GM13976 (cell line): ENCODE data around the gene TSPAN15.
"Not testable (repeated sequence)": the region's sequence is repeated elsewhere in the genome, so short reads cannot be mapped to it uniquely, and the experiment has no call there.

Experiments used
- DNase-seq: peaks from one replicate; pipeline ENCODE4 v3.0.0; 2012; ENCODE audit warnings: low spot score
- in situ Hi-C: fragments of 300-500 bp; cut with MboI; formaldehyde crosslinking; loops from one replicate; pipeline ENCODE4 v1.12.0; 2022; ENCODE audit warnings: low sequenced_read_pairs, mixed read lengths, inconsistent platforms; ENCODE audit not compliant: unreplicated experiment
- TF ChIP-seq, protein P1 (sequence below): IDR thresholded peaks from 2 replicates; pipeline ENCODE4 v1.5.1; 2012; ENCODE audit warnings: borderline replicate concordance, mild to moderate bottlenecking; ENCODE audit not compliant: insufficient read depth; ENCODE audit errors: extremely low read depth, missing control alignments, control extremely low read depth

The TSPAN15 gene

DNA sequence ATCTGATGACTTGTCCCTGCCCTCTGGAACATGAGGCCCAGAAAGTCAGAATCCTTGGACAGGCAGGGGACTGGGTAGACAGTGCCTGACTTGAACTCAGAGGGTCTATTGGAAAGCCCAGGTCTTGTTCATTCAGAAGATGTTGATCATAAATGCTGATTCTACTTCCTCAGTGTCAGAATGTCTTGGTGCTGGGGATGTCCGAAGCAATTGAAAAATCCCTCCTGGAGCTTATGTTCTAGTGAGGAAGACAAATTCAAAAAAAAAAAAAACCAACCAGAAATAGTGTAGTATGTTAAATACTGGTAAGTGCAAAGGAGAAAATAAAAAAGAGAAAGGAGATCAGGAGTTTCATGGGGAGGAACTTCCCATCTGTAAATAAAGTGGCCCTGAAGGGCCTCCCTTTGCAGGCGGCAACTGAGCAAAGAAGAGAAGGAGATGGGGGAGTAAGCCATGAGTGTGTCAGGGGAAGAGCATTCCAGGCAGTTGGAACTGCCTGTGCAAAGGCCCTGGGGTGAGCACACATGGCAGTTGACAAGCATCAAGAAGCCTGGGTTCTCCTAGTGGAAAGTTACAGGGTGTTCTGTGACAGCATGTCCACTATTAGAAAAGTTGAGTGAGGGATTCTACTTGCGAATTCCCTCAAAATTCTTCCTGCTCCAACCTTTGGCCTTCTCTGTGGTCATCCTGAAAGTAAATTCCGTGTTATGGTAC lies 30.7 kb downstream of the TSPAN15 start:
- in situ Hi-C loops, result no loop called here
- DNase-seq, result no peak
- TF ChIP-seq, protein P1, sequence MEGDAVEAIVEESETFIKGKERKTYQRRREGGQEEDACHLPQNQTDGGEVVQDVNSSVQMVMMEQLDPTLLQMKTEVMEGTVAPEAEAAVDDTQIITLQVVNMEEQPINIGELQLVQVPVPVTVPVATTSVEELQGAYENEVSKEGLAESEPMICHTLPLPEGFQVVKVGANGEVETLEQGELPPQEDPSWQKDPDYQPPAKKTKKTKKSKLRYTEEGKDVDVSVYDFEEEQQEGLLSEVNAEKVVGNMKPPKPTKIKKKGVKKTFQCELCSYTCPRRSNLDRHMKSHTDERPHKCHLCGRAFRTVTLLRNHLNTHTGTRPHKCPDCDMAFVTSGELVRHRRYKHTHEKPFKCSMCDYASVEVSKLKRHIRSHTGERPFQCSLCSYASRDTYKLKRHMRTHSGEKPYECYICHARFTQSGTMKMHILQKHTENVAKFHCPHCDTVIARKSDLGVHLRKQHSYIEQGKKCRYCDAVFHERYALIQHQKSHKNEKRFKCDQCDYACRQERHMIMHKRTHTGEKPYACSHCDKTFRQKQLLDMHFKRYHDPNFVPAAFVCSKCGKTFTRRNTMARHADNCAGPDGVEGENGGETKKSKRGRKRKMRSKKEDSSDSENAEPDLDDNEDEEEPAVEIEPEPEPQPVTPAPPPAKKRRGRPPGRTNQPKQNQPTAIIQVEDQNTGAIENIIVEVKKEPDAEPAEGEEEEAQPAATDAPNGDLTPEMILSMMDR, result no peak

- TF ChIP-seq, protein P1, result no peak
- in situ Hi-C loops, result no loop called here
Measured at GRCh38 chr10:69483963-69484362, 32.7 kb downstream of the TSPAN15 start.

GRCh38 chr10:69484736-69485135 lies 33.5 kb downstream of the TSPAN15 start:
- in situ Hi-C loops, result no loop called here
- no peak for DNase-seq

More at GRCh38 chr10:69483963-69484362, 32.7 kb downstream of the TSPAN15 start:
- no peak for DNase-seq

DNA sequence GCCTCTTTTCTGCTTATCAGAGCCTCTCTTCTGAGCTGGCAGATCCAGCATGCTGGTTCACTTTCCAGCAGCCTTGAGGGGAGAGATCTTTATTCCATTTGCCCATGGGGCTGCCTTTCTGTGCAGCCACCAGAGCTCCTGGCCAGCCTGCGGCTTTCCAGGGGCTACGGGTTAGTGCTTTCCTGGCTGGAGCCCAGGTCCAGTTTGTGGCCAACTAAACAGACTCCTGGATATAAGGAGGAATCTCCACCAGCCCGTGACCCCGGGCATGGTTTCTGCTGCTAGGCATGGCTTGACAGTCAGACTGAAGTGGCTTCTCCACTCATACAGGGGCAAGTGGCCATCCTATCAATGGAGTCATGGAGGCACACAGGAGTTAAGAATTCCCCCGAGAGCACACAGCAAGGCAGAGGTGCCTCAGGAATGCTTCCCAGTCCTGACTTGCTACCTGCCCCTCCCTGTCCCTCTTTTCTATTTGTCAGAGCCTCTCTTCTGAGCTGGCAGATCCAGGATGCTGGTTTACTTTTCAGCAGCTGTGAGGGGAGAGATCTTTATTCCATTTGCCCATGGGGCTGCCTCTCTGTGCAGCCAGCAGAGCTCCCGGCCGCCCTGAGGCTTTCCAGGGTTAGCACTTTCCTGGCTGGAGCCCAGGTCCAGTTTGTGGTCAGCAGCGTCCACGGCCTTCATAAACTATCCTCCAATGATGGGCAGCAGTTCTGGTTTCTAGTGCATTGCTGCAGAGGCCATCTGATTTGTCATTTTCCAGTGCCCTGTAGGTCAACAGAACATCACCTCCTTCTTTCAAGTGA lies 35.9 kb downstream of the TSPAN15 start:
- DNase-seq, result no peak
- in situ Hi-C loops, result no loop called here
- TF ChIP-seq, protein P1, result no peak

More at GRCh38 chr10:69484736-69485135, 33.5 kb downstream of the TSPAN15 start:
- TF ChIP-seq, protein P1, result no peak

DNA sequence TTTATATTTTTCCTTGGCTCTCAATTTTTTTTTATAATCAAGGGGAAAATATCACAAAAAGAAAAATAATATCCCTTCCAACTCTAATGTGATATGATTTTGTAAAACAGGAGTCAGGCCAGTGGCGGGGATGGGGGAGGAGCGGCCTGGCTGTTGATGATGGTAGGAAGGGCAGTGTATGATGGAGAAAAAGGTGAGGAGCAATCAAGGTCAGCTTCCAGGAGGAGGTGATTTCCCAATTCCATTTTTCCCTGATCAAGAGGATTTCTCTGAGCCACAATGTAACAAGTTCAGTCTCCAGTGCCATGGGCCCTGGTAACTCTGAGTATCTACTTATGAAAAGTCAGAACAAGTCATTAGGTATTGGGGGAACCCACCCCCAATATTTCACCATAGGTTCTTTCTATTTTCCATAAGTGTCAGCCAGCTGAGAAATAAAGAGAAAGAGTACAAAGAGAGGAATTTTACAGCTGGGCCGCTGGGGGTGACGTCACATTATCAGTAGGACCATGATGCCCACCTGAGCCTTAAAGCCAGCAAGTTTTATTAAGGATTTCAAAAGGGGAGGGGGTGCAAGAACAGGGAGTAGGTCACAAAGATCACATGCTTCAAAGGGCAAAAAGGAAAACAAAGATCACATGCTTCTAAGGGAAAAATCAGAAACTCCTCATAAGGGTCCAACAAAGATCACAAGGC lies 37.0 kb downstream of the TSPAN15 start:
- in situ Hi-C loops, result not testable (repeated sequence)

GRCh38 chr10:69488856-69489255 lies 37.6 kb downstream of the TSPAN15 start:
- DNase-seq, in situ Hi-C loops: not testable (repeated sequence)

More for the DNA sequence above, 37.0 kb downstream of the TSPAN15 start:
- DNase-seq, result not testable (repeated sequence)

GRCh38 chr10:69489506-69490090 lies 38.3 kb downstream of the TSPAN15 start:
- no peak for DNase-seq
- TF ChIP-seq, protein P1, result no peak
- in situ Hi-C loops, result no loop called here
